ENCODE data around the gene NEK1. TPM values are rescaled to one million over a fixed set of nuclear protein-coding genes. Genes with fewer than 3 reads are reported as not detected.

The NEK1 gene
- total RNA-seq, 1 experiment from 2014 or later, result 12.3 TPM

DNA sequence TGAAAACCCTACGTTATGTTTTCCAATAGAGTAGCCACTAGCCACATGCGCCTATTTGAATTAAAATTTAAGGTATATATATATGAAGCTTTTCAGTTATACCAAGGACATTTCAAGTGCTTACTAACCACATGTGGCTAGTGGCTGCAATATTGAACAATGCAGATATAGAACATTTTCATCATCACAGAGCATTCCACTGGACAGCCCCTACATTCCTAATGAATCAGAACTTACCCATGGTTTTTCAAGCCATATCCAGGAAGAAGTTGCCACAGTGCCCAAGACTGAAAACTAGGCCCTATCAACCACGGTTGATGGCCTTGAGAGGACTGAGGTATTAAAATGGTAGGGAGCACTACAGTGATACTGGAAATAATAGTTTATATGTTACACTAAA lies 29.7 kb downstream of the NEK1 start:
- DNase-seq, result no peak

More for the DNA sequence above, 29.7 kb downstream of the NEK1 start:
- no peak overlapping the region for H3K18ac ChIP-seq (ENCODE audit: insufficient read length, low read depth, low read length)
- no peak overlapping the region for H3K4me3 Mint-ChIP-seq
- no peak overlapping the region for H3K14ac ChIP-seq (ENCODE audit: insufficient read depth, low read length)
- H3K4me1 ChIP-seq (ENCODE audit: insufficient read depth, low read length), result no peaks in the 10 kb centered on the region
- no CpG with 5 or more reads among the region's 3 CpGs for WGBS (ENCODE audit: extremely low coverage, insufficient read length, low lambda C conversion rate)
- H3K23ac ChIP-seq (ENCODE audit: insufficient read length, low read depth, low read length), result no peak overlapping the region
- no peaks in the 10 kb centered on the region for H3K27me3 ChIP-seq (ENCODE audit: insufficient read depth, low read length)
- no peak overlapping the region for H4K5ac ChIP-seq (ENCODE audit: insufficient read length, low read depth, low read length)
- no peak overlapping the region for H2BK15ac ChIP-seq (ENCODE audit: low read depth, low read length)
- no peak overlapping the region for H2BK5ac ChIP-seq (ENCODE audit: insufficient read length, low read length)
- H2AFZ ChIP-seq (ENCODE audit: low read length), result no peak overlapping the region
- H3K79me2 ChIP-seq (ENCODE audit: insufficient read depth, low read length), result no peaks in the 10 kb centered on the region
- no peak overlapping the region for H3T11ph ChIP-seq (ENCODE audit: low read length)
- no peak overlapping the region for H3K4me2 ChIP-seq (ENCODE audit: insufficient read depth, insufficient read length, low read length)
- H2BK120ac ChIP-seq (ENCODE audit: low read depth, low read length, poor library complexity, severe bottlenecking), result no peak overlapping the region
- H4K20me1 ChIP-seq (ENCODE audit: control insufficient read depth, insufficient read depth, insufficient read length), result no peaks in the 10 kb centered on the region
- no peaks in the 10 kb centered on the region for H3K9me3 ChIP-seq (ENCODE audit: control insufficient read depth, low read depth, low read length)
- no peak overlapping the region for H2AK5ac ChIP-seq (ENCODE audit: insufficient read length, low read length)
- no peak overlapping the region for H3K56ac ChIP-seq (ENCODE audit: insufficient read length, low read depth, low read length)
- no peaks in the 10 kb centered on the region for H3K79me1 ChIP-seq (ENCODE audit: insufficient read depth, low read depth, low read length, poor library complexity, severe bottlenecking)
- no peak overlapping the region for H3K9ac ChIP-seq (ENCODE audit: extremely low read depth, insufficient read length, low read length)
- H3K27ac Mint-ChIP-seq, result no peak overlapping the region
- H3K23me2 ChIP-seq (ENCODE audit: insufficient read length, low read depth, low read length, poor library complexity, severe bottlenecking), result no peaks in the 10 kb centered on the region
- H3K9me3 Mint-ChIP-seq, result no peaks in the 10 kb centered on the region
- H2BK12ac ChIP-seq (ENCODE audit: insufficient read length, low read depth, low read length), result no peak overlapping the region
- H3K4ac ChIP-seq (ENCODE audit: low read depth, low read length), result no peak overlapping the region
- no peak overlapping the region for H2BK20ac ChIP-seq (ENCODE audit: low read depth, low read length, poor library complexity, severe bottlenecking)
- H4K8ac ChIP-seq (replicated peaks; ENCODE audit: insufficient read length, low read depth, low read length), result no peak overlapping the region
- H3K27ac ChIP-seq (ENCODE audit: insufficient read length, low read depth, low read length), result no peak overlapping the region
- TF ChIP-seq, protein P1, sequence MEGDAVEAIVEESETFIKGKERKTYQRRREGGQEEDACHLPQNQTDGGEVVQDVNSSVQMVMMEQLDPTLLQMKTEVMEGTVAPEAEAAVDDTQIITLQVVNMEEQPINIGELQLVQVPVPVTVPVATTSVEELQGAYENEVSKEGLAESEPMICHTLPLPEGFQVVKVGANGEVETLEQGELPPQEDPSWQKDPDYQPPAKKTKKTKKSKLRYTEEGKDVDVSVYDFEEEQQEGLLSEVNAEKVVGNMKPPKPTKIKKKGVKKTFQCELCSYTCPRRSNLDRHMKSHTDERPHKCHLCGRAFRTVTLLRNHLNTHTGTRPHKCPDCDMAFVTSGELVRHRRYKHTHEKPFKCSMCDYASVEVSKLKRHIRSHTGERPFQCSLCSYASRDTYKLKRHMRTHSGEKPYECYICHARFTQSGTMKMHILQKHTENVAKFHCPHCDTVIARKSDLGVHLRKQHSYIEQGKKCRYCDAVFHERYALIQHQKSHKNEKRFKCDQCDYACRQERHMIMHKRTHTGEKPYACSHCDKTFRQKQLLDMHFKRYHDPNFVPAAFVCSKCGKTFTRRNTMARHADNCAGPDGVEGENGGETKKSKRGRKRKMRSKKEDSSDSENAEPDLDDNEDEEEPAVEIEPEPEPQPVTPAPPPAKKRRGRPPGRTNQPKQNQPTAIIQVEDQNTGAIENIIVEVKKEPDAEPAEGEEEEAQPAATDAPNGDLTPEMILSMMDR (conservative IDR thresholded peaks at IDR 0.05), result no peak
- no peaks in the 10 kb centered on the region for H3K4me1 Mint-ChIP-seq
- H4K91ac ChIP-seq (ENCODE audit: insufficient read length, low read depth, low read length), result no peak overlapping the region
- H3K36me3 Mint-ChIP-seq (ENCODE audit: insufficient read depth in 1 of 3, low read depth in 3 of 3), result peaks cover 0 to 7% (median 6%) of the 10 kb centered on the region in 3 experiments; a peak in 3 of 7 replicates
- H3K27me3 Mint-ChIP-seq (ENCODE audit: low read depth), result no peaks in the 10 kb centered on the region

All from H9 (cell line).